Mucosa of stomach (tissue), 1 donor: ENCODE results near the gene SLC44A5.
"Not testable (repeated sequence)": the region's sequence is repeated elsewhere in the genome, so short reads cannot be mapped to it uniquely, and the experiment has no call there.

Source experiments
- H3K27me3 ChIP-seq: one replicate; pipeline ENCODE4 v1.7.0; 2013; ENCODE audit warnings: mild to moderate bottlenecking, low read length; ENCODE audit not compliant: control insufficient read depth, insufficient read depth
- H3K36me3 ChIP-seq: one replicate; pipeline ENCODE4 v1.7.0; 2013; ENCODE audit warnings: low read length; ENCODE audit not compliant: control insufficient read depth, insufficient read depth
- H3K4me1 ChIP-seq: one replicate; pipeline ENCODE4 v1.7.0; 2013; ENCODE audit warnings: mild to moderate bottlenecking, low read length; ENCODE audit not compliant: control insufficient read depth, insufficient read depth
- H3K4me3 ChIP-seq: one replicate; pipeline ENCODE4 v1.7.0; 2013; ENCODE audit warnings: low read length
- H3K9ac ChIP-seq: one replicate; pipeline ENCODE4 v1.7.0; 2013; ENCODE audit warnings: mild to moderate bottlenecking, low read length, moderate library complexity
- H3K9me3 ChIP-seq: one replicate; pipeline ENCODE4 v1.7.0; 2013; ENCODE audit warnings: mild to moderate bottlenecking, low read length, moderate library complexity; ENCODE audit not compliant: control insufficient read depth
- donor health status: Pancreatic carcinoma.

The SLC44A5 gene

GRCh38 chr1:75188892-75189291 lies 422.0 kb downstream of the SLC44A5 start:
- Histone ChIP-seq H3K4me3 (no peak overlapping the region), H3K9ac (no peak overlapping the region), H3K9me3 (no peaks in the 10 kb centered on the region), H3K4me1 (no peaks in the 10 kb centered on the region), H3K36me3 (no peaks in the 10 kb centered on the region), H3K27me3 (no peaks in the 10 kb centered on the region)

GRCh38 chr1:75181214-75181955 lies 429.5 kb downstream of the SLC44A5 start:
- H3K4me1 ChIP-seq, H3K4me3 ChIP-seq, H3K27me3 ChIP-seq, H3K36me3 ChIP-seq, H3K9me3 ChIP-seq, H3K9ac ChIP-seq: not testable (repeated sequence)

- H3K36me3 ChIP-seq, result no peaks in the 10 kb centered on the region
- no peaks in the 10 kb centered on the region for H3K4me1 ChIP-seq
- no peak overlapping the region for H3K4me3 ChIP-seq
- no peaks in the 10 kb centered on the region for H3K27me3 ChIP-seq
- H3K9me3 ChIP-seq, result no peaks in the 10 kb centered on the region
- H3K9ac ChIP-seq, result no peak overlapping the region
These were observed 436.7 kb downstream of the SLC44A5 start for GRCh38 chr1:75174031-75174760.

GRCh38 chr1:75172556-75172955 lies 438.4 kb downstream of the SLC44A5 start:
- H3K4me3 ChIP-seq, result no peak overlapping the region
- H3K9ac ChIP-seq, result no peak overlapping the region
- H3K27me3 ChIP-seq, result no peaks in the 10 kb centered on the region
- no peaks in the 10 kb centered on the region for H3K36me3 ChIP-seq
- no peaks in the 10 kb centered on the region for H3K9me3 ChIP-seq
- H3K4me1 ChIP-seq, result no peaks in the 10 kb centered on the region

GRCh38 chr1:75171876-75172275 lies 439.0 kb downstream of the SLC44A5 start:
- H3K9me3 ChIP-seq, result no peaks in the 10 kb centered on the region
- H3K4me3 ChIP-seq, result no peak overlapping the region
- no peaks in the 10 kb centered on the region for H3K4me1 ChIP-seq
- no peak overlapping the region for H3K9ac ChIP-seq
- no peaks in the 10 kb centered on the region for H3K27me3 ChIP-seq
- H3K36me3 ChIP-seq, result no peaks in the 10 kb centered on the region

GRCh38 chr1:75170981-75171380 lies 439.9 kb downstream of the SLC44A5 start:
- no peaks in the 10 kb centered on the region for H3K36me3 ChIP-seq
- H3K9ac ChIP-seq, result no peak overlapping the region
- no peaks in the 10 kb centered on the region for H3K4me1 ChIP-seq

GRCh38 chr1:75170011-75170410 lies 440.9 kb downstream of the SLC44A5 start:
- Histone ChIP-seq H3K9me3 (no peaks in the 10 kb centered on the region), H3K4me3 (no peak overlapping the region), H3K36me3 (no peaks in the 10 kb centered on the region), H3K4me1 (no peaks in the 10 kb centered on the region), H3K9ac (no peak overlapping the region), H3K27me3 (no peaks in the 10 kb centered on the region)

More at GRCh38 chr1:75170981-75171380, 439.9 kb downstream of the SLC44A5 start:
- Histone ChIP-seq H3K27me3 (no peaks in the 10 kb centered on the region), H3K9me3 (no peaks in the 10 kb centered on the region), H3K4me3 (no peak overlapping the region)

- H3K9ac ChIP-seq, result no peak overlapping the region
These were observed 444.1 kb downstream of the SLC44A5 start for GRCh38 chr1:75166821-75167220.

GRCh38 chr1:75165264-75165663 lies 445.6 kb downstream of the SLC44A5 start:
- Histone ChIP-seq H3K9me3 (no peaks in the 10 kb centered on the region), H3K36me3 (no peaks in the 10 kb centered on the region), H3K4me3 (no peak overlapping the region), H3K27me3 (no peaks in the 10 kb centered on the region), H3K4me1 (no peaks in the 10 kb centered on the region), H3K9ac (no peak overlapping the region)

More at GRCh38 chr1:75166821-75167220, 444.1 kb downstream of the SLC44A5 start:
- no peaks in the 10 kb centered on the region for H3K36me3 ChIP-seq
- no peak overlapping the region for H3K4me3 ChIP-seq
- no peaks in the 10 kb centered on the region for H3K4me1 ChIP-seq
- H3K9me3 ChIP-seq, result no peaks in the 10 kb centered on the region
- no peaks in the 10 kb centered on the region for H3K27me3 ChIP-seq

GRCh38 chr1:75159154-75159553 lies 451.8 kb downstream of the SLC44A5 start:
- H3K27me3 ChIP-seq, result no peaks in the 10 kb centered on the region
- H3K9ac ChIP-seq, result no peak overlapping the region
- no peaks in the 10 kb centered on the region for H3K9me3 ChIP-seq
- H3K4me3 ChIP-seq, result no peak overlapping the region
- no peaks in the 10 kb centered on the region for H3K4me1 ChIP-seq
- H3K36me3 ChIP-seq, result no peaks in the 10 kb centered on the region
